ENCODE measurements around the gene GRB14.
A peak's percentile ranks its signal among the peaks of the same experiment; 100 is the strongest.
"Not testable (repeated sequence)": the region's sequence is repeated elsewhere in the genome, so short reads cannot be mapped to it uniquely, and the experiment has no call there.

The GRB14 gene

DNA sequence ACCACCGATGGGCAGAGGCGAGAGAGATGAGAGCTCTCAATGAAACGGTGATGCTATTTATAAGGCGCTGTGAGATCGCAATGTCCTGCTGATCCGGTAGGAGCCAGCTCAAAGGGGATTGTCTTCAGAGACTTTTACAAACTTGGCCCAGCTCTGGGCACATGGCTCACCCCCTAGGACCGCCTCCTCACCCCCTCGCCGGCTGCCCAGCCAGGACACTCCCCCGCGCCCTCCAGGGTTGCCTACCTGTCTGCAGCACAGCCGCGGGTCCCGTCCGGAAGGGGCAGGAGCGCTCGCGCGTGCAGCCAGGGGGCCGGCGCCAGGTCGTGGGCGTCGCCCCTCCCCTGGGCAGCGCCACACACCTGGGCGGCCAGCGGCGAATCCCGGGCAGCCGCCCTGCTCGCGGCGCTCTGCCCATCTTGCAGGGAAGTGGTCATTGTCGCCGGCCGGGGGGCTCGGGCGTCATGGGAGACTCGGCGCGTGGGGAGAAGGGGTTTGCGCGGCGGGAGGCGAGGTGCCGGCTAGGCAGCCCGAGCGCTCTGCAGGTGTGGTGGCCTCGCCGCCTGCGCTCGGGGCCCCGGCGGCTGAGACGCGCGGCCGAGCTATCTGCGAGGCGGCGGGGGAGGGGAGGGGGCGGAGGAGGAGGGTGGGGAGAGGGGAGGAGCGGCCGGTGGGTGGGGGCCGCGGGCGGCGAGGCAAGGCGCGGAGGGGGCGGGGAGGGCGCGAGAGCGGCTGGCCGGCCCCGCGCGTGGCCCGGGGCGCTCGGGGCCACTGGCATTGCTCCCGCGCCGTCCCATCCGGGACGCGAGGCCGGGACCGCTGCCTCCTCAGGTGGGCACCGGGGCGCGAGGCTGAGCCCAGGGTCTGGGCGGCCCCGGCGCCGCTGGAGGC lies at the start of gene GRB14:
Gene GRB14 (minus strand): TSS at position 610 of the 891 bp plus-strand sequence. CDS start 173 bp downstream, at position 437.
- DNase-seq = peak; percentile 9

DNA sequence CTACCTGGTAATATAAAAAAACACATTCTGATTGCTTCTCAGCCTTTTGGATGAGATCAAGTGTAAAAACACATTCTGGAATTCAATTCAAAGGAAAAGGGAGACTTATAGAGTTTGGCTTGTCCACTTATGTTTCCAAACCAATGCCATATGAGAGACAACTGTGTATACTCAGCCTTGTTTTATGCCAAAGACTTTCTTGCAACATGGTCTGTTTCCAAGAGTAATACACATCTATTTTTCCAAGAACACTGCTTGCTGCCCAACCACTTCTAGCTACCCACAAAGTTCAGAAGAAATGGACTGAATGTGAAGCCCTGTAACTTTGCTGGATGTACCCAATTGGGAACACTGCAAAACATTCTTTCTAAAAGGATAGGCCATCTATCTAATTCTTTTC lies 48.0 kb upstream of the GRB14 start:
- no peak for DNase-seq

DNA sequence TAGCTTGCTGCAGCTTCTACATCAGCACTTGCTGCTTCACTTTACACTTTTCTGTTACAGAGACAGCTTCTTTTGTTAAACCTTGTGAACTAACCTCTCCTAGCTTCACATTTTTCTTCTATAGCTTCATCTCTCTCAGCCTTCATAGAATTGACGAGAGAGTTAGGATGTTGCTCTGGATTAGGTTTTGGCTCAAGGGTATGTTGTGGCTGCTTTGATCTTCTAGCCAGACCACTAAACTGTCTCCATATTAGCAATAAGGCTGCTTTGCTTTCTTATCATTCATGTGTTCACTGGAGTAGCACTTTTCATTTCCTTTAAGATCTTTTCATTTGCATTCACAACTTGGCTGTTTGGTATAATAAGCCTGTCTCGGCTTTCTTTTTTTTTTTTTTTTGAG lies 46.3 kb upstream of the GRB14 start:
- no peak for DNase-seq

DNA sequence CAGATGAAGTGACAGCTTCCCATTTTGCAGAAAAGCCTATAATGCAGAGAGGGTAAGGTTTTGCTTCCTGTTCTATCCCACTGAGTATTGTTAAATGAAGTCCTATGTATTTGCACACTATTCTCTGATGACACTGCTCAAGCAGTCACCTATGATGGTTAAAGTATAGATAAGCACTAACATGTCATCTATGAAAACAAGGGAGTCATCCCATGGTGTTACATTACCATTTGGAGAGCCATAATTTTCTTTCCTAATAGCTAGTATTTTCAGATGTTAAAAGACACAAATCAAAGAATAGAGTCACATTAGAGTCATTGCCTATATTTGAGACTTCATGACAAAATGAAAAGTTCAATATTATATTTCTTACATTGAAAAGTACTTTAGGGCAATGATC lies 42.8 kb upstream of the GRB14 start:
- no peak for DNase-seq

DNA sequence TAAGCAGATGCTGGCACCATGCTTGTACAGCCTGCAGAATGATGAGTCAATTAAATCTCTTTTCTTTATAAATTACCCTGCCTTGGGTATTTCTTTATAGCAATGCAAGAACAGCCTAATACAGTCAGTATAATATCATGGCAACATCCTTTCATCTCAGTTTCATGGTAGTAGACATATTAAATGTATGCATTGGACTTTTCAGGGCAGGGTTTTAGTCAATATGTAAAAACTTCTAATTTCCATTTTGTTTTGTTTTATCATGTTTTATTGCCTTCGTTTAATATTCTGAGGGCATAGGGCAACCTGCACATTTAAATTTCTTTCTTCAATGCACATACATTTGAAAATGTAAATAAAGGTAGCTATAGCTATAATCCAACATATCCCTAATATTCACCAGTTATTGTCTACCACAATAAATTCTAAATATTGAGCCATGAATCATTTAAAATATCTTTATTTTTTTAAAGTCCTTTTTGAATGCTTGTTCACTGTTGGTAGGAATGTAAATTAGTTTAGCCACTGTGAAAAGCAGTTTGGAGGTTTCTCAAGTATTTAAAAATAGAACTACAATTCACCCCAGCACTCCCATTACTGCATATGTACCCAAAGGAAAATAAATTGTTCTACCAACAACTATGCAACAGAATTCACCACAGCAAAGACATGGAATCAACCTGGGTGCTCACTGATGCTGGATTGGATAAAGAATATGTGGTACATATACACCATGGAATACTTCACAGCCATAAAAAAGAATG lies 41.8 kb upstream of the GRB14 start:
- no peak for DNase-seq

DNA sequence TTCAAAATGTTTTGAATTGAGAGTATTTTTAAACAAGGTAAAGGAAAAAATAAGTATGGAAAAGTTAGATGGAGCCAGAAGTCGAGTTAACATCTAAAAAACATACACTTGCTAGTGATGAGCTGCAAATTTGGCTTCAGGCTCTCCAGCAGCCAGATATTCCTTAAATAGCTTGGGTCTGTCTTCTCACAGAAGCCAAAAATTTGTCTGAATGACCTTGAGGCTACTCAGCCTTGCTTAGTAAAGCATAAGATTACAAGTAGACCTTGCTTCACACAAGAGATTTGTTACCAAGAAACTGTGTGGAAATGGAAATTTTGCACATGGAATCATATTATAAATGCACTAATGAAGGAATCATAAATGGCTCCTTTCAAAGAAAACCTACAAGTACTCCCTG lies 40.8 kb upstream of the GRB14 start:
- no peak for DNase-seq

DNA sequence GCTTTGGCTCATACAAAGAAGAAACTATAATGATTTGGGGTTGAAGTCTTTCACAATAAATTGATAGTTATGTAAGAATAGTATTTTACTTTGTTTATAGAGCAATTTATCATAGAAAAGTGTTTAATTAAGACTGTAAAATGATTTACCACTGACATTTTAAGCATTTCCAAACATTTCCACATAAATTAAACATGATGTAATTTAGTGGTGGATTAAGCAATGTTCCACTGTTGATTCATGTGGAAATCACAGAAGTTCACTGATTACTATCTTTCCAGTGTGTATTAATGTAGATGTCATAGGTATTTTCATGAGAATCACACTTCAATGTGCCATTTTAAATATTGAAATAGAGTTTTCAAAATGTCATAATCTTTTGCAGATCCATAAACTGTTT lies 40.1 kb upstream of the GRB14 start:
- no peak for DNase-seq

DNA sequence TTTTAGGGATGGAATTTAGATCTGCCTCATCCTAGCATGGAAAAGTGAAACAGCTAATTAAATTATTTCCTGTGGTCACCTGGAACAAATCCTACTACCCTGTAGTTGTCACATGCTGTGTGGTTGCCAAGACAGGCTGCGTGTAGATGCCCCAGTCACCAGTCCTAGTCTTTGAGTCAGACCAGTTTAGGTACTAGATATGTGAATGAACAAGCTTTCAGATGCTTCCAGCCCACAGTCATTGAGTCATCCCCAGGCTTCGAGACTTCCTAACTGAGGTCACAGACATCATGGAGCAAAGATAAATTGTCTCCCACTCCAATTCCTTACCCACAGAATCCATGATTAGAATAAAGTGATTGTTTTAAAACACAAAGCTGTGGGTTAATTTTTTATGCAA lies 35.8 kb upstream of the GRB14 start:
- no peak for DNase-seq

DNA sequence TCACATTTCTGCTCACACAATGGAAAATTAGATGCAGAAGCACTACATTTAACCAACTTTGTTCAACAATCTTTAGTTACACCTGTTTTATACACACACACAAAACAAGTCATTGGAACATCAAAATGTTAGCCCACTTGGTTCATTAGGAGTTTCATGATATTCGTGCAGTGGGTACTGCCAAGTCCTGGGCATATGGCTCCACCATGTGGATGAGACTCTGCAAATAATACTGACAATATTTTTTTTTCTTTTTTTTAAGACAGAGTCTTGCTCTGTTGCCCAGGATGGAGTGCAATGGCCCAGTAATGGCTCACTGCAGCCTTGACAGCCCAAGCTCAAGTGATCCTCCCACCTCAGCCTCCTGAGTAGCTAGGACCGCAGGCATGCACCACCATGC lies 34.5 kb upstream of the GRB14 start:
- DNase-seq = no peak

DNA sequence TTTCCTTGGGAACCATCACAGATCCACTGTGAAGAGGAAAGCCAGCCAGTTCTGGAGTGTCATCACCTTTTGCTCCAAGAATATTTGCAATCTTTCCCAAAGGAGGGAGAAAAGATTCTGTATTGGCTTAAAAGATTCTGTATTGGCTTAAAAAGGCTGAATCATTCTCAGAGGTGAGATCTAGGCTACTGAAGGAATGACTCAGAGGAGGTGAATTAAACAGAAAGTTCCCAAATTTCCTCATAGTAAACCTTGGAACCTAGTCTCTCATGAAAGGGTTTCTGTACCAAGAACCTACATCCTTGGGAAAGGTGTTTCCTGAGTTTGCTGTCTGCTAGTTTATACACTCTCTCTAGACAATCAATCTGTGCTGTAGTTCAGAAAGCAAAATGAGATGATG lies 34.1 kb upstream of the GRB14 start:
- DNase-seq = no peak

DNA sequence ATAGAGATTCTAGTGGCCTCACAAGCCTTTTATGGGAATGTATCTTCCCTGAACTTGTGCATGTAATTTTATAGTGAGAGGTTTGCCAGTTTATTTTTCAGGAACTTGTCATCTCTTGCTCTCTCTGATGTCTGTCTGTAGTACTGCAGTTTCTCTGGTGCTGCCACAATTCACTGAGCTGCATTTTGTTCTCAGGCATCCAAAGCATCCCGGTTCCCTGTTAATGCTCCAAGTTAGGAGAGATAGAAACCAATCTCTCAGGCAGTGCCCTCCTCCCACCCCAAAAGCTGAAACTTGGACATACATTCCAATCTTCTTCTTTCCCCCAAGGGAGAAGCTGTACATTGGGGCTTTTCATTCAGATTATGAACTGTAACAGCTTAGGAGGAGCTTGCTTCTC lies 30.1 kb upstream of the GRB14 start:
- DNase-seq = no peak

DNA sequence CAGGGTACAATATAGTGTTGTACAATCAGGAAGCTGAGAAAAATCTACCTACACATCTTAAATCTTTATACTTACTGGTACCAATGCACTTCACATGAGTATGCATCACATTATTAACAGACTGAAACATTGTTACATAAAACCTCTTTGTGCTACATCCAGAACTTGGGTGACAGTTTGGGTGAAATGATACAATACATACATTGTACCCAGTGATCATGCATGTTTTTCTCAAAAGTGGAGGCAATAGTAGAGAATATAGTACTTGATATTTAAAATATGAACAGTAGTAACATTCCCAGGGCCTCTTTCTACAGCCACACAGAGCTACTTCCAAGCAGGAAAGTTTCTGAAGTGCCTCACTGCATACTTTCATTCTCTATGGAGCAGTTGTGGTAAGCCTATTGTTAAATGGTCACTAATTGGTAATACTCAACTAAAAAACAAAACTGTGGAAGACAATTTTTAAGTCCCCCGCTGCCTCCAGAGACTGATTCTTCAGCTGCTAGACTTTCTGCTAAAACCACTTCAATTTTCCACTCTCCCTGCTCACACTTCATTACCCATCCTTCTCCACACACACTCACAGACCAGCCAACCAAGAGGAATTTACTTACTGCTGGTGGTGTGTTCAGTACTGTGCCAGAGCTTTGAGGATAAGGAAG lies 22.9 kb upstream of the GRB14 start:
- DNase-seq = no peak

DNA sequence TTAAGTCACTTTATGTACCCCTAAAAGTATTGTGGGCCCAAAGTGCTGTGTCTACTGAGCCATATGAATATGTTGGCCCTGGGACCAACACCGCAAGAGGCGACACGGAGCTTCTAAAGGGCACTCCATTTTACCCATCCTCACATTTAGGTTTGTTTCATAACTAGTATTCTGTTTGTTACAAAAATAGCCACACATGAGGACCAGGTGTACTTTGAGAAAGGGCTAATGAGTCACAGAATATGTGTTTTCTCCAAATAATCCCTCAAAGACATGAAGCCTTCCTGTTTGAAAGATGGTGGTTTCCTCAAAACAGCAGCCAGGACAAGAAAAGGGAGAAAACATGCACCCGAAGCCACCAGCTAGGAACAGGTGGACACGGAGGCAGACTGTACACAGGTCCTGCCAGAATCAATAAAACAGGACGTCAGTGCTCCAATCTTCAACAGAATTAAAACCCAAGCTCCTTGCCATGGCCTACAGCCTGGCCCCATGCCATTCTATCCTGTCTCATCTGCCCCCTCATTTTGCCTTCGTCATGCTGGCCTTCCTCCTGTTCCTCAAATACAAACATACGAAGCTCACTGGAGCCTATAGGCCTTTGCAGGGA lies 21.8 kb upstream of the GRB14 start:
- DNase-seq = no peak

DNA sequence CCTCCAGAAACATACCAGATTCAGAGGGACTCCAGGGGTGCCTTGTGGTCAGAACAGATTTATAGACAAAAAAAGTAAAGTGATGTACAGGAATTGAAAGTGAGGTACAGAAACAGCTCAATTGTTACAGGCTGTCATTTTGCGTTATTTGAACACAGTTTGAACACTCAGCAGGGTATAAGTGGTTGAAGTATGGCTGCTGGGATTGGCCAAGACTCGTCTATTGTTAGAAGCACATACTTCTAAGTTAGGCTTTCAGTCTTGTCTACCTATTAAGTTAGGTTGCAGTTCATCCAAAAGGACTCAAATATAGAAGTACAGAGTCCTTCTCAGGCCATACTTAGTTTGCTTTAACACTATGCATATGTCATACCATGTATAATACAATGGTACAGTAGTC lies 21.0 kb upstream of the GRB14 start:
- DNase-seq = no peak

DNA sequence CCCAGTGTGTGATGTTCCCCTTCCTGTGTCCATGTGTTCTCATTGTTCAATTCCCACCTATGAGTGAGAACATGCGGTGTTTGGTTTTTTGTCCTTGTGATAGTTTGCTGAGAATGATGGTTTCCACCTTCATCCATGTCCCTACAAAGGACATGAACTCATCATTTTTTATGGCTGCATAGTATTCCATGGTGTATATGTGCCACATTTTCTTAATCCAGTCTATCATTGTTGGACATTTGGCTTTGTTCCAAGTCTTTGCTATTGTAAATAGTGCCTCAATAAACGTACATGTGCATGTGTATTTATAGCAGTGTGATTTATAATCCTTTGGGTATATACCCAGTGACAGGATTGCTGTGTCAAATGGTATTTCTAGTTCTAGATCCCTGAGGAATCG lies 7.0 kb upstream of the GRB14 start:
- DNase-seq = not testable (repeated sequence)

DNA sequence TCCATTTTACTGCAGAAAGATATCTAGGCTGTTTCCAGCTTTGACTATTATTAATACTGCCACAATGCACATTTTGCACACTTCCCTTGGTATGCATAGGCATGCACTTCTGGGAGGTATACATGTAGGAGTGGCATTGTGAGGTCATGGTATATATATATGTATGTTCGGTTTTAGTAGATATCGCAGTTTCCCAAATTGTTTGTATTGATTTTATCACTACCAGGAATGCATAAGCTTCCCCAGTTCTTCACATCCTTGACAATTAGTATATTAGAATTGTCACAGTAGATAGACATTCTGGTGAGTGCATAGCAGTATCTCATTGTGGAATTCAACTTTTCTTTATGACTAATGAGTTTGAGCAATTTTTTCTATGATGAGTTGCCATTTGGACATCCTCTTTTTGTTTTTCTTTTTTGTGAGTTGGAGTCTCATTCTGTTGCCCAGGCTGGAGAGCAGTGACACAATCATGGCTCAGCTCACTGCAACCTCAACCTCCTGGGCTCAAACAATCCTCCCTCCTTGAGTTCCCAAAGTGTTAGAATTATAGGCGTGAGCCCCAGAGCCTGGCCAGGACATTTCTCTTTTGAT lies 4.2 kb upstream of the GRB14 start:
- DNase-seq = no peak

DNA sequence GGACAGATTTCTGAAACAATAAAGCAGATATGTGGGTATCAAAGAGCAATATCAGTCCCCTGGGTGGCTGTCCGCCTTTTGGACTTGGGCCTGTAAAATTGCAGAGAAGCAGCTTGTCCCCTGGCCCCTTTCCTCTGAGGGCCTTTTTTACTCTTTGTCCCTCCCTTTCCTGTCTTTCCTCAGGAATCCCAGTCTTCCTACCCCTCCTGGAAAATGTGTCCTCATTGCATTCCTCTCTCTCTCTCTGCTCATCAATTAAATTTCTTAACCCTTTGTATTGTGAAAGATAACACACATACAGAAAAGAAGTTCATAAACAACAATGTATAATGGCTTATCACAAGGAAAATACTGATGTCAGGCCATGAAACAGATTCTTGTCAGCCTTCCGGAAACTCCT lies 3.0 kb upstream of the GRB14 start:
- no peak for DNase-seq

DNA sequence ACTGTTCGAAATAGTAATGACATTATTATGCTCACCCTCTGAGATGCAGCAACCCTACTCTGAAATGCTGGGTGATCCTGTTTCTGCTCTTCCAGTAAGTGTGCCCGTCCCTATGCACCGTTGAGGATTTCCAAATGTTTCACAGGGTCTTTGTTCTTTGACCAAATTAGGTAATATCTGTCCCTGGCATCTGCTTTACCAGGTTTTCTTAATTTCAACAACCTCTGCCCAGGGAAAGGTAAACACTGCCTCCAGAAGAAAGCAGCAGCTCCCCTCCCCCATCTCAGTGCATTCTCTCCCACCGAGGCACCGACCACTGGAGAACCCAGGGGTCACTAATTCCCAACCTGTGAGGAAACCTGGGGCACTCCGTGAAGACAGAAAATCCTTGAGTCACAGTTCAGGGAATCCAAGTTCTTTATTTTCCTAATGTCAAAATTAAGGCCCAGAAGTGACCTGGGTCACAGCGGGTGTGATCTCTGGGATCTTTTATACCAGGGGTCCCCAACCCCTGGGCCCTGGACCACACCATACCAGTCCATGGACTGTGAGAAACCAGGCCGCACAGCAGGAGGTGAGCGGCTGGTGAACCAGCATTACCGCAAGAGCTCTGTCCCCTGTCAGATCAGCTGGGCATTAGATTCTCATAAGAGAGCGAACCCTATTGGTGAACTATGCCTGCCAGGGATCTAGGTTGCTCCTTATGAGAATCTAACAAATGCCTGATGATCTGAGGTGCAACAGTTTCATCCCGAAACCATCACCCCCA lies 1.2 kb upstream of the GRB14 start:
- no peak for DNase-seq

DNA sequence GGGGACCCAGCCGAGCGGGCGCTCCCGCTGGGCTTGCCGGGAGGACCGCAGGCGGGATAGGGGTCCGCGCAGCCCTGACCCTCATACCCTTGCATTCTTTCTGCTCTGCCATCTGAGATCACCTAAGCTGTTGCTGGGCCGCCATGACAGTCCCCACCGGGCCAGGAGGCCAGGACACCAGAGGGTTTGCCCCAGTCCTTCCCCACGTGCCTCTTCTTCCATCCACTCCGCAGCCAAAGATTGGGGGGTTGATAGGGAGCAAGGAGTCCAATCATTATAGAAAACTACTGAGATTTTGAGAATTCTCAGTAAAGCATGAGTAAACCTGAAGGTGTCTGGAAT lies 453 bp upstream of the GRB14 start:
- DNase-seq = peak; percentile 31

DNA sequence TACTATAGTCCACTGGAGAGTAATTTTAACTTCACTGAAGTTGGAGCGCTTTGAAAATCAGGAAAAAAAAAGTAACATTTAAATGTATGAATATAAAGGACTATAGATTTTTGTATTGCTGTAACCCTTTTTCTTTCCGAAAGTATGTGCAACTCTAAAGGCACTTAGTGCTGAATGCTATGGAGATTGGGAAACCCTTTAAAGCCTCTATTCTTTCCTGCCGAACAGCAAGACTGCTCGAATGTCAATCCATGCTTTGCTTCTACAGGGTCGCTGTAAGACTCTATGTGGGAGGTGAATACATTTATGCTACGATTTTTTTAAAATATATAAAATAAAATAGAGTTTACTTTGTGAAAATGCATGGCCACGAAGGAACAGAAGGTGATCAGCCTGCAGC lies 825 bp downstream of the GRB14 start:
- DNase-seq = no peak

DNA sequence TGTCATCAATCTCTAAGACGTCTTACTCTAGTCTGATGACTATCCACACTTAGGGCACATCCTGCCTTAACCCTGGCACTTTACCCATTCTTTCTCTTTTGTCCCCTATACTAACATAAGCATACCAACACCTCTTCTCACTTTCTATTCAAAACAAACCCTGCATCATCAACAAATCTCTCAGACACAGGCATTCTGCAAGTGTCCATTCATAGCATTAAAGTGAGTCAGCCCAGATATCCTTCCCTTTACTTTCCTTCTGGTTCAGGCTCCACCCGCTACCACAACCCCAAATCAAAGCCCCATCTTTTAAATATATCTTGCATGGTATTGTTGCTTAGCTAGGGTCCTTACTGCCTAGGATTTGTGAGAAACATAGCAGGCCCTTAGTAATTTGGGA lies 3.8 kb downstream of the GRB14 start:
- DNase-seq = no peak

DNA sequence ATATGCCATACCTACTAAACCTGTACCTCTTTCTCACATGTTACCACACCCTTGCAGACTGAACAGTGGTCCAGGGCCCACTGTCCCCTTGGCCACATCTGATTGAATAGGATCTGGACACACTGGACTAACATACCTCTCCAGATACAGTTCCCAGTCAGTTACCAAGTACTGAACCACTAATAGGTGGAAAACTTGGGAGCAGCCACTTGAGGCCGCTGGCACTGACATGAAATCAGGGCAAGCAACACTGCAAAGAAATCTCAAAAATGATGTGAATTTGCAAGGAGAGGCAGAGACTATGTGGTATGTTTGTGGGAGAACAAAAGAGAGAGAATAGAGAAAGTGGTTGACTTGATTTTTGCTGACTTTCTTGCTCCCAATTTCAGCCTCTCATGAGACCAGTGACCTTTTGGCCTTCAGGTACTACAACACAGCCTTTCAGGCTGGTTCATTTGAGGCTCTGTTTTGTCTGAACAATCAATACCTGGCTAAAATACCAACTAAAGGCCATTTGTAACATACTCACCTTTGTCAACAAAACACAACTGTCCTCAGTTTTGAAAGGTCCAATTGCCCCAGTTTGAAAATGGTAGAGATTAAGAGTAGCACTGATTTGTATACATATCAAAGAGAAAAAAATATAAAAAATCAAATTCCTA lies 7.8 kb downstream of the GRB14 start:
- DNase-seq = no peak

All from NCI-H1694 treated with DMSO at 0.1 percent for 48 hours (cell line).